Fibroblast of lung (primary cell): ENCODE data around the gene WWOX. TPM values are rescaled to one million over a fixed set of nuclear protein-coding genes. Genes with fewer than 3 reads are reported as not detected.

ENCODE experiments used
- DNase-seq, 2 donors: peaks; one replicate each; pipeline versions ENCODE4 v3.0.0 to v3.0.0-alpha.2; 2010; ENCODE audit warnings: low read depth in 2 of 2
- H2AFZ ChIP-seq: 2 replicates; pipeline ENCODE4 v1.5.1; 2012; ENCODE audit warnings: low read length, control low read depth, inconsistent platforms
- H3K27ac ChIP-seq: 2 replicates; pipeline ENCODE4 v1.5.1; 2011; ENCODE audit warnings: low read length, control low read depth; ENCODE audit not compliant: insufficient read depth
- H3K27me3 ChIP-seq: 2 replicates; pipeline ENCODE4 v1.5.1; 2011; ENCODE audit warnings: mild to moderate bottlenecking, low read length; ENCODE audit not compliant: control insufficient read depth, insufficient read depth
- H3K36me3 ChIP-seq: 2 replicates; pipeline ENCODE4 v1.5.1; 2011; ENCODE audit warnings: low read length; ENCODE audit not compliant: control insufficient read depth, insufficient read depth
- H3K4me1 ChIP-seq: 2 replicates; pipeline ENCODE4 v1.5.1; 2011; ENCODE audit warnings: low read length; ENCODE audit not compliant: control insufficient read depth, insufficient read depth; ENCODE audit errors: extremely low read depth
- H3K4me2 ChIP-seq: 2 replicates; pipeline ENCODE4 v1.5.1; 2011; ENCODE audit warnings: low read length, control low read depth; ENCODE audit not compliant: insufficient read depth; ENCODE audit errors: extremely low read depth
- H3K4me3 ChIP-seq, 4 experiments: fragments of 200-600 bp in 1 of 4; sonication (generic) in 1 of 4; replicated peaks in 1 of 4; 2 replicates each; pipeline ENCODE4 v1.5.1; 2011 to 2016; ENCODE audit warnings: low read length in 4 of 4, low read depth in 3 of 4, mild to moderate bottlenecking in 3 of 4, control low read depth in 2 of 4, inconsistent platforms in 1 of 4, mixed read lengths in 1 of 4; ENCODE audit not compliant: insufficient read depth in 1 of 4; ENCODE audit errors: control extremely low read depth in 1 of 4
- H3K79me2 ChIP-seq: 2 replicates; pipeline ENCODE4 v1.5.1; 2012; ENCODE audit warnings: mild to moderate bottlenecking, low read length, inconsistent platforms; ENCODE audit not compliant: control insufficient read depth, insufficient read depth
- H3K9ac ChIP-seq: 2 replicates; pipeline ENCODE4 v1.5.1; 2011; ENCODE audit warnings: mild to moderate bottlenecking, low read length, control low read depth; ENCODE audit not compliant: insufficient read depth
- H3K9me3 ChIP-seq: 2 replicates; pipeline ENCODE4 v1.5.1; 2012; ENCODE audit warnings: low read depth, low read length; ENCODE audit not compliant: control insufficient read depth, insufficient read depth
- H4K20me1 ChIP-seq: 2 replicates; pipeline ENCODE4 v1.5.1; 2011; ENCODE audit warnings: low read length; ENCODE audit not compliant: control insufficient read depth, insufficient read depth; ENCODE audit errors: extremely low read depth
- EZH2 ChIP-seq: IDR thresholded peaks from 2 replicates; pipeline ENCODE4 v1.5.1; 2012; ENCODE audit warnings: low read length, control low read depth, mild to moderate bottlenecking; ENCODE audit errors: missing control alignments
- polyA plus RNA-seq, 2 donors: library from polyadenylated mRNA; depleted of rRNA in 1 of 2; stranded (reverse) in 1 of 2; unstranded in 1 of 2; fragments of >200 nt; gene quantifications; 2 replicates each; pipeline ENCODE4 v1.2.1, GENCODE V29; 2011 to 2012; ENCODE audit warnings: missing spikeins in 1 of 2
- total RNA-seq: library from RNA; depleted of rRNA; stranded (reverse); fragments of >200 nt; gene quantifications from 2 replicates; pipeline ENCODE4 v1.2.1, GENCODE V29; 2014
- TF ChIP-seq, protein P1 (sequence below), 2 donors: IDR thresholded peaks in 1 of 2; conservative IDR thresholded peaks in 1 of 2; 1 replicate in 1 of 2; 2 replicates in 1 of 2; pipeline ENCODE4 v1.5.1; 2011 to 2012; ENCODE audit warnings: low read length in 2 of 2, control low read depth in 1 of 2, inconsistent platforms in 1 of 2, low read depth in 1 of 2, mild to moderate bottlenecking in 1 of 2

The WWOX gene
- total and polyA plus RNA-seq, 2 donors (not counting 1 experiment from before 2014, with no cell fraction given): 5.6 to 16.3 TPM

GRCh38 chr16:78274771-78275170 is 175.3 kb downstream of the WWOX start:
- Histone ChIP-seq H4K20me1 (no peaks in the 10 kb centered on the region), H3K36me3 (no peaks in the 10 kb centered on the region), H3K9ac (no peak overlapping the region), H3K4me2 (no peak overlapping the region), H3K79me2 (no peaks in the 10 kb centered on the region), H2AFZ (no peak overlapping the region), H3K4me1 (no peaks in the 10 kb centered on the region), H3K4me3 (no peak overlapping the region), H3K27ac (no peak overlapping the region), H3K9me3 (no peaks in the 10 kb centered on the region), H3K27me3 (no peaks in the 10 kb centered on the region)
- TF ChIP-seq EZH2: no peak
- TF ChIP-seq, protein P1, sequence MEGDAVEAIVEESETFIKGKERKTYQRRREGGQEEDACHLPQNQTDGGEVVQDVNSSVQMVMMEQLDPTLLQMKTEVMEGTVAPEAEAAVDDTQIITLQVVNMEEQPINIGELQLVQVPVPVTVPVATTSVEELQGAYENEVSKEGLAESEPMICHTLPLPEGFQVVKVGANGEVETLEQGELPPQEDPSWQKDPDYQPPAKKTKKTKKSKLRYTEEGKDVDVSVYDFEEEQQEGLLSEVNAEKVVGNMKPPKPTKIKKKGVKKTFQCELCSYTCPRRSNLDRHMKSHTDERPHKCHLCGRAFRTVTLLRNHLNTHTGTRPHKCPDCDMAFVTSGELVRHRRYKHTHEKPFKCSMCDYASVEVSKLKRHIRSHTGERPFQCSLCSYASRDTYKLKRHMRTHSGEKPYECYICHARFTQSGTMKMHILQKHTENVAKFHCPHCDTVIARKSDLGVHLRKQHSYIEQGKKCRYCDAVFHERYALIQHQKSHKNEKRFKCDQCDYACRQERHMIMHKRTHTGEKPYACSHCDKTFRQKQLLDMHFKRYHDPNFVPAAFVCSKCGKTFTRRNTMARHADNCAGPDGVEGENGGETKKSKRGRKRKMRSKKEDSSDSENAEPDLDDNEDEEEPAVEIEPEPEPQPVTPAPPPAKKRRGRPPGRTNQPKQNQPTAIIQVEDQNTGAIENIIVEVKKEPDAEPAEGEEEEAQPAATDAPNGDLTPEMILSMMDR (conservative IDR thresholded peaks at IDR 0.05 in 1 of 2, IDR thresholded peaks at IDR 0.05 in 1 of 2; ENCODE audit: low read depth in 1 of 2, low read length in 2 of 2): no peak
- DNase-seq: no peak

GRCh38 chr16:78275420-78275819 is 176.0 kb downstream of the WWOX start:
- H3K9me3 ChIP-seq: no peaks in the 10 kb centered on the region
- no peak overlapping the region for H3K27ac ChIP-seq
- no peaks in the 10 kb centered on the region for H3K27me3 ChIP-seq
- no peak overlapping the region for H3K9ac ChIP-seq
- H3K79me2 ChIP-seq: no peaks in the 10 kb centered on the region
- H3K4me2 ChIP-seq: no peak overlapping the region
- TF ChIP-seq, protein P1 (conservative IDR thresholded peaks at IDR 0.05 in 1 of 2, IDR thresholded peaks at IDR 0.05 in 1 of 2; ENCODE audit: low read depth in 1 of 2, low read length in 2 of 2): no peak
- no peak for TF ChIP-seq EZH2
- no peak for DNase-seq
- no peak overlapping the region for H2AFZ ChIP-seq
- no peaks in the 10 kb centered on the region for H3K36me3 ChIP-seq
- H3K4me1 ChIP-seq: no peaks in the 10 kb centered on the region
- no peak overlapping the region for H3K4me3 ChIP-seq
- no peaks in the 10 kb centered on the region for H4K20me1 ChIP-seq

DNA sequence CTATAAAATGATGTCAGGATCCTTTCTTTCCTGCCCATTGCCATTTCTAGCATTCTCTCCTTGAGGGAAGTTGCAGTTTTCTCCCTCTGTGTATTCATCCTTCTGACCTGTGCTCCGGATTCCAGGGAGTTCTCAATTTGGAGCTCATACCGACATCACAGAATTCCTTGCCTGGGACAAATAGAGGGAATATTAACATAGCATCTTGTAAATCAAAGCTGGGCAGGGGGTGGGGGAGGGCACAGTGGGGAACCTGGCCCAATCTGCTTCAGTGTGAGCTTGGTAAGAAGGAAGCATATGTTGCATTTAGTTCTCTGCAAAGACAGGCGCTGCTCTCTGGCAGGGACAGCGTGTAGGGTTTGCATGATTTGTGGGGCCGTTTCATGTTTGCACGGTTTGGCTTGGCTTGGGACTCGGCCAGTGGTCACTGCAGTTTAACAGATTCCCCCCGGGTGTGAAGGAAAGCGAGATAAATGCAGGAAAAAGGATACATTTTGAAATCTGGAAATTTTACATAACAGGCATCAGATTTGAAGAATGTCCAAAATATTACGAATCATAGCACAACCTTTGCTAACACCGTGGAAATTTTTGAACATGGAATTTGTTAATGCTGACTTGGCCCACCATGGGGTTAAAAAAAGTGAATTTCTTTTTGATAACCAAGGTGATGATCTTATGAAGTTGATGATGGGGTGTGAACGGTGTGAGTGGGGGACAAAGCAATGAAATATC is 178.0 kb downstream of the WWOX start:
- H3K4me1 ChIP-seq: no peaks in the 10 kb centered on the region
- TF ChIP-seq, protein P1 (conservative IDR thresholded peaks at IDR 0.05 in 1 of 2, IDR thresholded peaks at IDR 0.05 in 1 of 2; ENCODE audit: low read depth in 1 of 2, low read length in 2 of 2): no peak
- no peak for TF ChIP-seq EZH2
- no peaks in the 10 kb centered on the region for H3K27me3 ChIP-seq
- no peak for DNase-seq
- H3K4me2 ChIP-seq: no peak overlapping the region
- no peaks in the 10 kb centered on the region for H4K20me1 ChIP-seq
- no peaks in the 10 kb centered on the region for H3K9me3 ChIP-seq
- no peak overlapping the region for H2AFZ ChIP-seq
- H3K27ac ChIP-seq: no peak overlapping the region
- H3K9ac ChIP-seq: no peak overlapping the region
- H3K4me3 ChIP-seq: no peak overlapping the region
- no peaks in the 10 kb centered on the region for H3K79me2 ChIP-seq
- H3K36me3 ChIP-seq: no peaks in the 10 kb centered on the region
